ENCODE data around the gene ZNF182.

DNA sequence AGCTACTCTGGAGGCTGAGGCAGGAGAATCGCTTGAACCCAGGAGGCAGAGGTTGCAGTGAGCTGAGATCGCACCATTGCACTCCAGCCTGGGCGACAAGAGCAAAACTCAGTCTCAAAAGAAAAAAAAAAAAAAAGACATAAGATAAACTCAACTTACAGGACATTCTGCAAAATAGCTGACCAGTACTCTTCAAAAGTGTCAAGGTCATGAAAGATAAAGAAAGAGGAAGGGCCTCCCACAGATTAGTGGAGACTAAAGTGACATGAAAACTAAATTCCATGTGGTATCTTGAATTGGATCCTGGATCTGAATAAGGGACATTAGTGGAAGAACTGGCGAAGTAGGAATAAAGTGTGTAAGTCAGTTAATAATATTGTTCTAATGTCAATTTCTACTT, 63.3 kb downstream of the ZNF182 start:
- TF ChIP-seq FOSL2 (CRISPR knock-in tag; IDR thresholded peaks at IDR 0.05) (no peak), RAD21 (CRISPR knock-in tag; IDR thresholded peaks at IDR 0.05) (no peak)
